Thoracic aorta (tissue), 2 donors: Measurements from ENCODE around the gene HBA2. TPM values are rescaled to one million over a fixed set of nuclear protein-coding genes. Genes with fewer than 3 reads are reported as not detected.
"Not testable (repeated sequence)": the region's sequence is repeated elsewhere in the genome, so short reads cannot be mapped to it uniquely, and the experiment has no call there.

Source experiments
- ATAC-seq: fragments of 150-250 bp; one replicate; pipeline ENCODE4 v1.8.0; 2017; ENCODE audit warnings: low read depth; ENCODE audit not compliant: insufficient number of reproducible peaks, low FRiP score
- DNase-seq: peaks from one replicate; pipeline ENCODE4 v3.0.0-alpha.2; 2020; ENCODE audit warnings: low spot score
- H3K27ac ChIP-seq, 2 donors: fragments of 200-600 bp; sonication (generic); 1 replicate in 1 of 2; 2 replicates in 1 of 2; pipeline ENCODE4 v1.5.1; 2016; ENCODE audit warnings: mild to moderate bottlenecking in 2 of 2, moderate library complexity in 2 of 2
- H3K27me3 ChIP-seq: fragments of 200-600 bp; sonication (generic); replicated peaks from 2 replicates; pipeline ENCODE4 v1.6.0; 2016; ENCODE audit warnings: mild to moderate bottlenecking; ENCODE audit not compliant: insufficient read depth
- H3K36me3 ChIP-seq: fragments of 200-600 bp; sonication (generic); one replicate; pipeline ENCODE4 v1.5.1; 2016
- H3K4me1 ChIP-seq, 2 donors: fragments of 200-600 bp; sonication (generic); 1 replicate in 1 of 2; 2 replicates in 1 of 2; pipeline versions ENCODE4 v1.5.1 to v1.6.0; 2016; ENCODE audit warnings: low read depth in 2 of 2, mild to moderate bottlenecking in 1 of 2; ENCODE audit not compliant: control insufficient read depth in 1 of 2
- H3K4me3 ChIP-seq: fragments of 200-600 bp; sonication (generic); 2 replicates; pipeline ENCODE4 v1.5.1; 2016; ENCODE audit warnings: mild to moderate bottlenecking
- H3K9me3 ChIP-seq: fragments of 200-600 bp; sonication (generic); 2 replicates; pipeline ENCODE4 v1.5.1; 2016
- CTCF ChIP-seq: fragments of 200-600 bp; sonication (generic); IDR thresholded peaks from one replicate; pipeline ENCODE4 v1.5.1; 2019; ENCODE audit warnings: antibody characterized with exemption
- total RNA-seq, 2 donors: library from RNA; depleted of rRNA; stranded (reverse); fragments of >200 nt; gene quantifications; one replicate each; pipeline versions ENCODE4 v1.1.0 to v1.2.3, GENCODE V29; 2016

HBA2 gene
- total RNA-seq, 2 donors from 2014 or later: 47.9 to 433 TPM

- no peaks in the 10 kb centered on the region for H3K4me1 ChIP-seq
- peaks cover 93% of the 10 kb centered on the region for H3K36me3 ChIP-seq
- H3K27me3 ChIP-seq: no peaks in the 10 kb centered on the region
- H3K4me3 ChIP-seq: no peak overlapping the region
- no peak for TF ChIP-seq CTCF
- no peaks in the 10 kb centered on the region for H3K9me3 ChIP-seq
- DNase-seq (no peak), ATAC-seq (no peak)
- H3K27ac ChIP-seq: no peak overlapping the region
Measured at GRCh38 chr16:193441-193840, 20.8 kb downstream of the HBA2 start.

GRCh38 chr16:194516-194915, 21.8 kb downstream of the HBA2 start:
- ATAC-seq: no peak
- Histone ChIP-seq H3K4me1 (no peaks in the 10 kb centered on the region), H3K36me3 (peaks cover 92% of the 10 kb centered on the region), H3K27ac (no peak overlapping the region), H3K4me3 (no peak overlapping the region), H3K9me3 (no peaks in the 10 kb centered on the region), H3K27me3 (no peaks in the 10 kb centered on the region)
- no peak for DNase-seq
- no peak for TF ChIP-seq CTCF

GRCh38 chr16:200388-200787, 27.7 kb downstream of the HBA2 start:
- Histone ChIP-seq H3K4me3 (no peak overlapping the region), H3K27me3 (no peaks in the 10 kb centered on the region), H3K4me1 (no peaks in the 10 kb centered on the region), H3K9me3 (no peaks in the 10 kb centered on the region), H3K27ac (no peak overlapping the region), H3K36me3 (peaks cover 66% of the 10 kb centered on the region)
- TF ChIP-seq CTCF: no peak
- DNase-seq (no peak), ATAC-seq (no peak)

- Histone ChIP-seq H3K9me3 (no peaks in the 10 kb centered on the region), H3K4me3 (no peak overlapping the region), H3K4me1 (no peaks in the 10 kb centered on the region), H3K27ac (no peak overlapping the region), H3K27me3 (no peaks in the 10 kb centered on the region), H3K36me3 (peaks cover 66% of the 10 kb centered on the region)
- DNase-seq (no peak), ATAC-seq (no peak)
- no peak for TF ChIP-seq CTCF
Measured at GRCh38 chr16:203246-203645, 30.6 kb downstream of the HBA2 start.

GRCh38 chr16:204046-204445, 31.4 kb downstream of the HBA2 start:
- not testable (repeated sequence) for H3K27me3 ChIP-seq, ATAC-seq, DNase-seq, H3K27ac ChIP-seq, H3K4me3 ChIP-seq, H3K9me3 ChIP-seq, H3K4me1 ChIP-seq
- H3K36me3 ChIP-seq: peaks cover 65% of the 10 kb centered on the region

GRCh38 chr16:209359-209758, 36.7 kb downstream of the HBA2 start:
- H3K4me3 ChIP-seq, H3K27me3 ChIP-seq, H3K9me3 ChIP-seq, H3K27ac ChIP-seq, DNase-seq, ATAC-seq, H3K4me1 ChIP-seq: not testable (repeated sequence)
- H3K36me3 ChIP-seq: peaks cover 65% of the 10 kb centered on the region

- not testable (repeated sequence) for H3K4me1 ChIP-seq, H3K27me3 ChIP-seq, DNase-seq, H3K4me3 ChIP-seq, H3K9me3 ChIP-seq, ATAC-seq, H3K27ac ChIP-seq
- peaks cover 65% of the 10 kb centered on the region for H3K36me3 ChIP-seq
Measured at GRCh38 chr16:211631-212180, 39.0 kb downstream of the HBA2 start.
